BLaER1 treated with 17β-estradiol and CSF1 and Interleukin-3, amounts not matched to agents 10 nM and 100 nM (cell line): ENCODE results near the gene OR4Q2.

ENCODE experiments used
- H3K27ac ChIP-seq, 11 experiments: shearing (Covaris generic); formaldehyde crosslinking; 2 replicates each; pipeline ENCODE4 v1.8.1; 2022
- H3K27me3 ChIP-seq, 11 experiments: shearing (Covaris generic); formaldehyde crosslinking; 2 replicates each; pipeline ENCODE4 v1.8.1; 2022
- H3K36me3 ChIP-seq, 11 experiments: shearing (Covaris generic); formaldehyde crosslinking; 2 replicates each; pipeline ENCODE4 v1.8.1; 2022
- H3K4me1 ChIP-seq, 10 experiments: shearing (Covaris generic); formaldehyde crosslinking; 2 replicates each; pipeline ENCODE4 v1.8.1; 2022
- H3K4me2 ChIP-seq, 11 experiments: shearing (Covaris generic); formaldehyde crosslinking; 2 replicates each; pipeline ENCODE4 v1.8.1; 2022
- H3K4me3 ChIP-seq, 10 experiments: shearing (Covaris generic); formaldehyde crosslinking; 2 replicates each; pipeline ENCODE4 v1.8.1; 2022
- H3K9ac ChIP-seq, 11 experiments: shearing (Covaris generic); formaldehyde crosslinking; 2 replicates each; pipeline ENCODE4 v1.8.1; 2022
- H3K9me3 ChIP-seq, 11 experiments: shearing (Covaris generic); formaldehyde crosslinking; replicated peaks in 1 of 11; 2 replicates each; pipeline ENCODE4 v1.8.1; 2022
- H4K20me1 ChIP-seq, 11 experiments: shearing (Covaris generic); formaldehyde crosslinking; 2 replicates each; pipeline ENCODE4 v1.8.1; 2022
- Cebpa-rat ChIP-seq, 11 experiments: shearing (Covaris generic); IDR thresholded peaks; 2 replicates each; pipeline ENCODE4 v1.8.1; 2022

Gene OR4Q2

GRCh38 chr14:20035938-20036337 is 34.0 kb downstream of the OR4Q2 start, which contains the start of gene OR4K13:
OR4K13 (minus strand) TSS chr14:20036038; CDS start chr14:20034758, 1,280 bp downstream.
- no peaks in the 10 kb centered on the region for H3K36me3 ChIP-seq
- no peak within 1 kb of the TSS for H3K27ac ChIP-seq
- H3K4me1 ChIP-seq = no peaks in the 10 kb centered on the region
- no peak within 1 kb of the TSS for H3K9ac ChIP-seq
- TF ChIP-seq Cebpa-rat (IDR thresholded peaks at IDR 0.05) = no peak
- H3K4me3 ChIP-seq = no peak within 1 kb of the TSS
- H4K20me1 ChIP-seq = no peaks in the 10 kb centered on the region
- no peaks in the 10 kb centered on the region for H3K9me3 ChIP-seq
- no peaks in the 10 kb centered on the region for H3K27me3 ChIP-seq
- no peak within 1 kb of the TSS for H3K4me2 ChIP-seq

GRCh38 chr14:20044243-20044642 is 42.3 kb downstream of the OR4Q2 start:
- no peaks in the 10 kb centered on the region for H4K20me1 ChIP-seq
- no peak overlapping the region for H3K4me3 ChIP-seq
- H3K36me3 ChIP-seq = no peaks in the 10 kb centered on the region
- no peaks in the 10 kb centered on the region for H3K9me3 ChIP-seq
- H3K4me2 ChIP-seq = no peak overlapping the region
- H3K27me3 ChIP-seq = no peaks in the 10 kb centered on the region
- H3K27ac ChIP-seq = no peak overlapping the region
- H3K4me1 ChIP-seq = no peaks in the 10 kb centered on the region
- TF ChIP-seq Cebpa-rat (IDR thresholded peaks at IDR 0.05) = no peak
- no peak overlapping the region for H3K9ac ChIP-seq

GRCh38 chr14:20048202-20048601 is 46.2 kb downstream of the OR4Q2 start:
- Histone ChIP-seq H3K9ac (no peak overlapping the region), H3K27ac (no peak overlapping the region), H3K9me3 (no peaks in the 10 kb centered on the region), H3K4me2 (no peak overlapping the region), H3K27me3 (no peaks in the 10 kb centered on the region), H3K4me3 (no peak overlapping the region), H4K20me1 (no peaks in the 10 kb centered on the region), H3K36me3 (no peaks in the 10 kb centered on the region), H3K4me1 (no peaks in the 10 kb centered on the region)
- no peak for TF ChIP-seq Cebpa-rat (IDR thresholded peaks at IDR 0.05)
